Lower lobe of right lung (tissue), 2 donors: Measurements from ENCODE around the gene PEX5L. TPM values are rescaled to one million over a fixed set of nuclear protein-coding genes. Genes with fewer than 3 reads are reported as not detected.

Experiments
- ATAC-seq, 2 donors: fragments of 200-7000 bp; cut with Tn5 transposase; one replicate each; pipeline ENCODE4 v1.9.1; 2020 to 2022; ENCODE audit warnings: mild to moderate bottlenecking in 2 of 2, moderate library complexity in 2 of 2
- DNase-seq: peaks from one replicate; pipeline ENCODE4 v3.0.0-alpha.2; 2020
- H3K27ac ChIP-seq: fragments of 200-600 bp; one replicate; pipeline ENCODE4 v1.8.0; 2022
- H3K27me3 ChIP-seq: fragments of 200-600 bp; one replicate; pipeline ENCODE4 v1.8.0; 2022; ENCODE audit warnings: low read depth
- H3K36me3 ChIP-seq: fragments of 200-600 bp; one replicate; pipeline ENCODE4 v1.8.0; 2022; ENCODE audit warnings: mild to moderate bottlenecking
- H3K4me1 ChIP-seq: fragments of 200-600 bp; one replicate; pipeline ENCODE4 v1.8.0; 2022
- H3K4me3 ChIP-seq: fragments of 200-600 bp; one replicate; pipeline ENCODE4 v1.8.0; 2022; ENCODE audit warnings: mild to moderate bottlenecking
- H3K9me3 ChIP-seq: fragments of 200-600 bp; one replicate; pipeline ENCODE4 v1.8.0; 2022
- intact Hi-C: fragments of 100-400 bp; cut with DNase I; formaldehyde crosslinking; loops from one replicate; pipeline ENCODE4 v1.11.0; 2022
- total RNA-seq: library from RNA; stranded (reverse); fragmentation: NEBNext Ultra II Directional; extraction: Animal tissue kit (Norgen Biotek cat#: 25700); gene quantifications from one replicate; pipeline ENCODE4 v1.2.1, GENCODE V29; 2021
- TF ChIP-seq, protein P1 (sequence below): fragments of 200-600 bp; IDR thresholded peaks from one replicate; pipeline ENCODE4 v1.8.0; 2022; ENCODE audit warnings: antibody characterized with exemption, mild to moderate bottlenecking
- donor health status: DM: no; HTN: yes; CAD: no; lungs with severe emphysema.

The PEX5L gene
- total RNA-seq, 1 donor from 2014 or later = not detected

DNA sequence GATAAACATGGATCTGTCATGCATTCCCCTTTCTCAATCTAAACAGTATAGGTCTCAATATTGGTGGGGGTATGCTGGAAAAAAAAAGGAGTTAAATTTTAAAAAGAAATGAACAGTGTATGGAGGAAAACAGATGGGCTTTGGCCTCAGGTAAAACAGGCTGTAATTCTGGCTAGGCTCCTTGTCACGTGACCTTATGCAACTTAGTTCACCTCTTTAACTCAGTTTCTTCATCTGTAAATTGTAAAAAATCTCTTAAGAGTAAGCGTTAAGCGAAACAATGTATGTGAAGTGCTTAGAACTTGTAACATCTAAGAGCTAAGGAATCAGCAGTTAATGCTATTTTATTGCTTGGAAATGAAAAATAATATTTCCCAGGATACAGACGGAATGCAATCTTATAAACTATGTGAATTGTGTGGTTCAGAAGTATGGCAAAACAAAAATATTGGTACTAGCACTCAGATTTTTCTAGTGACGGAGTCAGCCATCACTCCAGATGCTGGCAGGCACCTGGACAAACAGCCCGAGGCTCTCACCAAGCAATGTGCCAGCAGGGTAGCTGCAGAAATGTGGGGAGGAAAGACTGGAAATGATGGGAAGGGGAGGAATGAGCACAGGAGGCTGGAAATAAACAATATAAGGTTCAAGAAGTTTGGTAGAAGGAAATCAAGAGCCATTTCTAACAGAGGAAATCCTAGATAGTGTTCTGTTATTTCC is 211.1 kb downstream of the PEX5L start:
- ATAC-seq (no peak), DNase-seq (no peak)
- no peak overlapping the region for H3K27ac ChIP-seq
- TF ChIP-seq, protein P1, sequence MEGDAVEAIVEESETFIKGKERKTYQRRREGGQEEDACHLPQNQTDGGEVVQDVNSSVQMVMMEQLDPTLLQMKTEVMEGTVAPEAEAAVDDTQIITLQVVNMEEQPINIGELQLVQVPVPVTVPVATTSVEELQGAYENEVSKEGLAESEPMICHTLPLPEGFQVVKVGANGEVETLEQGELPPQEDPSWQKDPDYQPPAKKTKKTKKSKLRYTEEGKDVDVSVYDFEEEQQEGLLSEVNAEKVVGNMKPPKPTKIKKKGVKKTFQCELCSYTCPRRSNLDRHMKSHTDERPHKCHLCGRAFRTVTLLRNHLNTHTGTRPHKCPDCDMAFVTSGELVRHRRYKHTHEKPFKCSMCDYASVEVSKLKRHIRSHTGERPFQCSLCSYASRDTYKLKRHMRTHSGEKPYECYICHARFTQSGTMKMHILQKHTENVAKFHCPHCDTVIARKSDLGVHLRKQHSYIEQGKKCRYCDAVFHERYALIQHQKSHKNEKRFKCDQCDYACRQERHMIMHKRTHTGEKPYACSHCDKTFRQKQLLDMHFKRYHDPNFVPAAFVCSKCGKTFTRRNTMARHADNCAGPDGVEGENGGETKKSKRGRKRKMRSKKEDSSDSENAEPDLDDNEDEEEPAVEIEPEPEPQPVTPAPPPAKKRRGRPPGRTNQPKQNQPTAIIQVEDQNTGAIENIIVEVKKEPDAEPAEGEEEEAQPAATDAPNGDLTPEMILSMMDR = no peak
- H3K4me1 ChIP-seq = no peaks in the 10 kb centered on the region
- H3K36me3 ChIP-seq = no peaks in the 10 kb centered on the region
- H3K9me3 ChIP-seq = no peaks in the 10 kb centered on the region
- H3K4me3 ChIP-seq = no peak overlapping the region
- intact Hi-C loops = no loop called here
- no peaks in the 10 kb centered on the region for H3K27me3 ChIP-seq

DNA sequence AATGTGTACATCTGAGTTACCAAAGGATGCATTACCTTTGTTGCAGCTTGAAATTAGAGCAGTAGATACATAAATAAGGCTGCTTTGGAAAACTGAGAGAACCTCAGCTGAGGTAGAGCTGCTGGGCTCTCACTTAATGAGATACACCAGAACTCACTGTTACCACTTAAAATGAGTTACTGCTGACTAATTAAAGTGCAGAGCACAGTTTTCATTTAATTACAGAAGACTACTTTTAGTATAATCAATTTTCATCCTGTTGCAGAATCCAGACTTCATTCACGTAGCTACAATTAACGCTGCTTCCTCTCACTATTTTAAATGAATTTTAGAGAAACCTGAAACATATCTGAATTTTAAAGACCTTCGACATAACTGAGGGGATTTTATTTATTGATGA is 214.4 kb downstream of the PEX5L start:
- no peaks in the 10 kb centered on the region for H3K36me3 ChIP-seq
- H3K4me1 ChIP-seq = no peaks in the 10 kb centered on the region
- H3K27ac ChIP-seq = no peak overlapping the region
- ATAC-seq = no peak
- H3K9me3 ChIP-seq = no peaks in the 10 kb centered on the region
- TF ChIP-seq, protein P1 = no peak
- DNase-seq = no peak
- intact Hi-C loops = no loop called here
- H3K27me3 ChIP-seq = peaks cover 2% of the 10 kb centered on the region
- H3K4me3 ChIP-seq = no peak overlapping the region

DNA sequence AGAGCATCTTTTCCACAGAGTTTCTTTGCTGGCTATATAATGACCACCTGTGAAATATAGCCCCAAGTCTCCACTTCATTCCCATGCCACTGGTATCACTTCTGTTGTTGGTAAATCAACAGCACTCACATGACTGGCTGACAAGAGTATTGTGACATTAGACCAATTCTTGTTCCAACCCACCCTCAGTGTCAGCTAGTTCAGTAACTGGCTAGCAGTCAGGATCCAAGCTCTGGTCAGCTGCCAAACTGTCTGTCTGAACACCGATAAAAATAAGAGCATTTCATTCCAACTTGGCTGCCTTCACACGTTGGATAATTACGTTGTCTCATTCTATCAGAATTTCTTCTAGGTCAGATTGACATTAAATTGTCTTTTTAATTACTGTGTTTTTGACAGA is 217.4 kb downstream of the PEX5L start:
- intact Hi-C loops = no loop called here
- Histone ChIP-seq H3K9me3 (no peaks in the 10 kb centered on the region), H3K4me1 (no peaks in the 10 kb centered on the region), H3K27me3 (peaks cover 2% of the 10 kb centered on the region), H3K36me3 (no peaks in the 10 kb centered on the region), H3K4me3 (no peak overlapping the region), H3K27ac (no peak overlapping the region)
- ATAC-seq (no peak), DNase-seq (no peak)
- TF ChIP-seq, protein P1 = no peak

- ATAC-seq = no peak
Measured at GRCh38 chr3:179812096-179812382, 224.7 kb downstream of the PEX5L start.

DNA sequence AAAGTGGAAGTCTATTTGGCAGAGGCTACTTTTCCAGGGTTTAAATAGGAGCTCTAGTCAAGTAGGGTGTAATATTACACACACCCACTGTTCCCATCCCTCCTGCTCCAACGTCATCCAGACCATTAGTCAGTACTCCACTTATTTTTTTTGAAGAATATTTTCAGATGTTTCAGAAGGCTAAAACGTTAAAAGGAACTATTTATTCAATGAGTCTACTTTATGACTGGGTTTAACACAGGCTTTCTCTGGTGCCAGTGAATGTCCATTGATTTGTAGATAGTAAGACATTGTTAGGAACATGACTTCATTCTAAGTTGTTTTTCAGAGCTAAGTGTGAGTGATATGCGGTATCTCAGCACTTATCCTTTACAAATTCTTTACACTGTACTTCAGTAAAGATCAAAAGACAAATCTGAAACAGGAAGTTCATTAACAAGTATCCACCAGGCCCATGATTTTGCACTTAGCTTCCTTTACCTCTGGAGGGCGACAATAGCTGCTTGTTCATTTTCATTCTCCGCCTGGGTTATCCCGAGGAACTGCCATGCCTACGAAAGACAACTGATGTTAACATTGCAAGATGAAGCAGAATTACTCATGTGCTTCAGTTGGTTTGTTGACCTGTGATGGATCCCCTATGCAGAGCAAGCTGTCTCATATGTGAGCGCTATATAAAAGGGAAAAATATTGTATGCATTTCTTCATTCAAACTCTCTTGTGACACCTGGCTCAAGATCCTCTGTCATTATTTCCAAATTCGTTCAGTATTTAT is 225.2 kb downstream of the PEX5L start:
- intact Hi-C loops = no loop called here
- peak; percentile 75 to 89 for ATAC-seq
- Histone ChIP-seq H3K4me3 (no peak overlapping the region), H3K27ac (no peak overlapping the region), H3K27me3 (no peaks in the 10 kb centered on the region), H3K9me3 (no peaks in the 10 kb centered on the region), H3K4me1 (peaks cover 6% of the 10 kb centered on the region), H3K36me3 (no peaks in the 10 kb centered on the region)
- TF ChIP-seq, protein P1 = peak; percentile 54
- no peak for DNase-seq

More at GRCh38 chr3:179812096-179812382, 224.7 kb downstream of the PEX5L start:
- Histone ChIP-seq H3K36me3 (no peaks in the 10 kb centered on the region), H3K4me1 (peaks cover 6% of the 10 kb centered on the region), H3K27ac (no peak overlapping the region), H3K9me3 (no peaks in the 10 kb centered on the region), H3K27me3 (no peaks in the 10 kb centered on the region), H3K4me3 (no peak overlapping the region)
- intact Hi-C loops = no loop called here
- DNase-seq = no peak
- TF ChIP-seq, protein P1 = no peak
